ENCODE results near the gene C4orf46. TPM values are rescaled to one million over a fixed set of nuclear protein-coding genes. Genes with fewer than 3 reads are reported as not detected.

Gene C4orf46
- total RNA-seq, 1 donor from 2014 or later, result 16.2 TPM

- peaks cover 4% of the 10 kb centered on the region for H3K27me3 Mint-ChIP-seq (ENCODE audit: low read depth)
- no peaks in the 10 kb centered on the region for H3K4me1 Mint-ChIP-seq
- no peaks in the 10 kb centered on the region for H3K36me3 Mint-ChIP-seq
- H3K27ac Mint-ChIP-seq, result no peak overlapping the region
- DNase-seq (ENCODE audit: low spot score in 2 of 2, unreplicated experiment in 2 of 2), result no peak
- no peak overlapping the region for H3K4me3 Mint-ChIP-seq
- peaks cover 3% of the 10 kb centered on the region for H3K9me3 Mint-ChIP-seq
- TF ChIP-seq, protein P1, sequence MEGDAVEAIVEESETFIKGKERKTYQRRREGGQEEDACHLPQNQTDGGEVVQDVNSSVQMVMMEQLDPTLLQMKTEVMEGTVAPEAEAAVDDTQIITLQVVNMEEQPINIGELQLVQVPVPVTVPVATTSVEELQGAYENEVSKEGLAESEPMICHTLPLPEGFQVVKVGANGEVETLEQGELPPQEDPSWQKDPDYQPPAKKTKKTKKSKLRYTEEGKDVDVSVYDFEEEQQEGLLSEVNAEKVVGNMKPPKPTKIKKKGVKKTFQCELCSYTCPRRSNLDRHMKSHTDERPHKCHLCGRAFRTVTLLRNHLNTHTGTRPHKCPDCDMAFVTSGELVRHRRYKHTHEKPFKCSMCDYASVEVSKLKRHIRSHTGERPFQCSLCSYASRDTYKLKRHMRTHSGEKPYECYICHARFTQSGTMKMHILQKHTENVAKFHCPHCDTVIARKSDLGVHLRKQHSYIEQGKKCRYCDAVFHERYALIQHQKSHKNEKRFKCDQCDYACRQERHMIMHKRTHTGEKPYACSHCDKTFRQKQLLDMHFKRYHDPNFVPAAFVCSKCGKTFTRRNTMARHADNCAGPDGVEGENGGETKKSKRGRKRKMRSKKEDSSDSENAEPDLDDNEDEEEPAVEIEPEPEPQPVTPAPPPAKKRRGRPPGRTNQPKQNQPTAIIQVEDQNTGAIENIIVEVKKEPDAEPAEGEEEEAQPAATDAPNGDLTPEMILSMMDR (IDR thresholded peaks at IDR 0.05; ENCODE audit: unreplicated experiment), result no peak
Measured at GRCh38 chr4:158649111-158649680, 22.5 kb downstream of the C4orf46 start.

DNA sequence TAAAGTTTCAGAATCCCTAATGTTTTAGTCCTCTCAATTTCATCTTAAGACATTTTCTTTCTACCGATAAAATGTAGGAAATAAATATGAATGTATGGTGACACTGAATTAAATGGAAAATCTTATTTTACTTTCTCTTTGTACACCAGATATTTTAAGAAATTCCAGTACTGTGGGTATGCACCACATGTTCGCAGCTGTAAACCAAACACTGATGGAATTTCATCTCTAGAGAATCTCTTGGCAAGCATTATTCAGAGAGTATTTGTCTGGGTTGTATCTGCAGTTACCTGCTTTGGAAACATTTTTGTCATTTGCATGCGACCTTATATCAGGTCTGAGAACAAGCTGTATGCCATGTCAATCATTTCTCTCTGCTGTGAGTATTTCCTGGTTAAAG is 26.9 kb downstream of the C4orf46 start:
- Mint-ChIP-seq H3K9me3 (peaks cover 3% of the 10 kb centered on the region), H3K4me1 (no peaks in the 10 kb centered on the region), H3K27me3 (ENCODE audit: low read depth) (peaks cover 10% of the 10 kb centered on the region), H3K27ac (no peak overlapping the region), H3K36me3 (no peaks in the 10 kb centered on the region), H3K4me3 (no peak overlapping the region)
- TF ChIP-seq, protein P1 (IDR thresholded peaks at IDR 0.05; ENCODE audit: unreplicated experiment), result no peak
- no peak for DNase-seq (ENCODE audit: low spot score in 2 of 2, unreplicated experiment in 2 of 2)

- peaks cover 10% of the 10 kb centered on the region for H3K27me3 Mint-ChIP-seq (ENCODE audit: low read depth)
- TF ChIP-seq, protein P1 (IDR thresholded peaks at IDR 0.05; ENCODE audit: unreplicated experiment), result no peak
- H3K27ac Mint-ChIP-seq, result no peak overlapping the region
- DNase-seq (ENCODE audit: low spot score in 2 of 2, unreplicated experiment in 2 of 2), result no peak
- H3K9me3 Mint-ChIP-seq, result peaks cover 3% of the 10 kb centered on the region
- no peaks in the 10 kb centered on the region for H3K36me3 Mint-ChIP-seq
- no peak overlapping the region for H3K4me3 Mint-ChIP-seq
- no peaks in the 10 kb centered on the region for H3K4me1 Mint-ChIP-seq
Measured at GRCh38 chr4:158644356-158644755, 27.3 kb downstream of the C4orf46 start.

DNA sequence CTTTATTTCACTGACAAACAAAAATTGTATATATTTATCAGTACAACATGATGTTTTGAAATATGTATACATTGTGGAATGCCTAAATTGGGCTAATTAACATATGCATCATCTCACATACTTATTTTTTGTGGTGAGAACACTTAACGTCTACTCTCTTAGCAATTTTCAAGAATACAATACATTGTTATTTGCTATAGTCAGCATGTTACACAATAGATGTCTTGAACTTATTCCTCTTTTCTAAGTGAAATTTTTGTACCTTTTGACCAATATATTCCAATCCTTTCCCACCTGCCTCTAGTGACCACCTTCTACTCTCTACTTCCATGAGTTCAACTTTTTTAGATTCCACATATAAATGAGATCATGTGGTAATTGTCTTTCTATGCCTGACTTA is 35.1 kb downstream of the C4orf46 start:
- Mint-ChIP-seq H3K4me3 (no peak overlapping the region), H3K9me3 (no peaks in the 10 kb centered on the region), H3K27me3 (ENCODE audit: low read depth) (peaks cover 18% of the 10 kb centered on the region), H3K4me1 (no peaks in the 10 kb centered on the region), H3K27ac (no peak overlapping the region), H3K36me3 (no peaks in the 10 kb centered on the region)
- no peak for DNase-seq (ENCODE audit: low spot score in 2 of 2, unreplicated experiment in 2 of 2)
- TF ChIP-seq, protein P1 (IDR thresholded peaks at IDR 0.05; ENCODE audit: unreplicated experiment), result no peak

DNA sequence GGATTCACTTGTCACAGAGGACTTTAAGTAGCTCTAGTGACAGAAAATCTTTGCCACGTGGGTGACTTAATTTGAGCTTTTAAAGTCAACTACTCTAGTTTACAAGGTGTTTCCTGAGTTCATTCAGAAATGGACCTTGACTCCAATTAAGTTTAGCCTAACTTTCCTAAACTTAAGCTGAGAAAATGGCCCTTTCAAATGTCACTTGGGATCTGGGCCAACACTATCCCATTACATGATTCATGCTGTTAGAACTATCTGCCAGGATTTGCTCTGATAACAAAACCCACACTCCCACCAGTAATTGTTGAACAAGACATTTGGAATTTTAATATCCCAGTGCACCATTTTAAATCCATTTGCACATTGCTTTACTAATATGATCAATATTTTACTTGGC is 40.8 kb downstream of the C4orf46 start:
- DNase-seq (ENCODE audit: low spot score in 2 of 2, unreplicated experiment in 2 of 2), result no peak
- peaks cover 10% of the 10 kb centered on the region for H3K27me3 Mint-ChIP-seq (ENCODE audit: low read depth)
- H3K4me1 Mint-ChIP-seq, result no peaks in the 10 kb centered on the region
- H3K9me3 Mint-ChIP-seq, result no peaks in the 10 kb centered on the region
- no peaks in the 10 kb centered on the region for H3K36me3 Mint-ChIP-seq
- no peak overlapping the region for H3K4me3 Mint-ChIP-seq
- H3K27ac Mint-ChIP-seq, result no peak overlapping the region
- TF ChIP-seq, protein P1 (IDR thresholded peaks at IDR 0.05; ENCODE audit: unreplicated experiment), result no peak

DNA sequence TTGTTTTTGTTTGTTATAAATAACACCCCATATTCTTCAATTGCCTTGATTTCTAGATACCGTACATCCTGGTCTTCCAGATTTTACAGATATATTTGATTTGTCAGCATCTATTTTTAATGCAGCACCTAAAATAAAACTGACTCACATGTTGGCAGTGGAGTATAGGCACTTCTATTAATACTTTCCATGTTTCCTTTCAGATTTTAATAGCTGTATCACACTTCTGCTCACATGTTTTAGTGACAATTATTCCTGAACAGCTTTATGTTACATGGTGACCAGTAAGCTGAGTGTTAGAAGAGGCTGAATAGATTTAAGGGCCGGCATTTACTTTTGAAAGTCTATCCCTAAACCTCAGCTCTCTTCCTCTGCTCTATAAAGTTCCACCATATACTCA is 46.1 kb downstream of the C4orf46 start:
- no peak for DNase-seq (ENCODE audit: low spot score in 2 of 2, unreplicated experiment in 2 of 2)
- Mint-ChIP-seq H3K27me3 (ENCODE audit: low read depth) (peaks cover 9% of the 10 kb centered on the region), H3K27ac (no peak overlapping the region), H3K36me3 (no peaks in the 10 kb centered on the region), H3K4me3 (no peak overlapping the region), H3K4me1 (no peaks in the 10 kb centered on the region), H3K9me3 (peaks cover 4% of the 10 kb centered on the region)
- TF ChIP-seq, protein P1 (IDR thresholded peaks at IDR 0.05; ENCODE audit: unreplicated experiment), result no peak
